Omental fat pad (tissue), 4 donors: ENCODE data around the gene CORT. TPM values are rescaled to one million over a fixed set of nuclear protein-coding genes. Genes with fewer than 3 reads are reported as not detected.

Source experiments
- ATAC-seq: fragments of 150-250 bp; one replicate; pipeline ENCODE4 v1.9.1; 2016; ENCODE audit warnings: mild to moderate bottlenecking, moderate library complexity; ENCODE audit not compliant: low FRiP score
- DNase-seq: peaks from one replicate; pipeline ENCODE4 v3.0.0-alpha.2; 2019; ENCODE audit warnings: low spot score
- total RNA-seq, 4 donors: library from RNA; depleted of rRNA; stranded (reverse); fragments of >200 nt; gene quantifications; one replicate each; pipeline ENCODE4 v1.1.0, GENCODE V29; 2016
- TF ChIP-seq, protein P1 (sequence below), 3 donors: fragments of 450-650 bp; IDR thresholded peaks; one replicate each; pipeline ENCODE4 v1.5.1; 2016 to 2017; ENCODE audit warnings: antibody characterized with exemption in 3 of 3, mild to moderate bottlenecking in 3 of 3, moderate library complexity in 2 of 3

Gene CORT
- total RNA-seq, 4 donors from 2014 or later, result 1.7 TPM; not detected in 3

DNA sequence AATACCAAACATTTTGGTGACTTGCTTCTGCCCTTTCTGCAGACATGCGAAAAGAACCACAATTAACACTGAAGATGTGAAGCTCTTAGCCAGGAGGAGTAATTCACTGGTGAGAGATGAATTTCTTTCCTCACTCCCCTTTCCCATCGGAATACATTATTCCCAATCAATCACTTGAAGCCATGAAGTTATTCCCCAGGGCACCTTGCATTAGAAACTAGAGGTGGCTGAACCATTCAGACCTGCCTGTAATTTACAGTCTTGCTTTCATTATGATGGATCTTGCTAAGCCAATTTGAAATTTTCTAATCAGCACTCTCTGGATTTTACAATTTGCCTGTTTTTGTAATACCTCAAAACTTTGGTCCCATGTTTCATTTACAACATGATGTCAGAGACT, 9.5 kb upstream of the CORT start:
- TF ChIP-seq, protein P1, sequence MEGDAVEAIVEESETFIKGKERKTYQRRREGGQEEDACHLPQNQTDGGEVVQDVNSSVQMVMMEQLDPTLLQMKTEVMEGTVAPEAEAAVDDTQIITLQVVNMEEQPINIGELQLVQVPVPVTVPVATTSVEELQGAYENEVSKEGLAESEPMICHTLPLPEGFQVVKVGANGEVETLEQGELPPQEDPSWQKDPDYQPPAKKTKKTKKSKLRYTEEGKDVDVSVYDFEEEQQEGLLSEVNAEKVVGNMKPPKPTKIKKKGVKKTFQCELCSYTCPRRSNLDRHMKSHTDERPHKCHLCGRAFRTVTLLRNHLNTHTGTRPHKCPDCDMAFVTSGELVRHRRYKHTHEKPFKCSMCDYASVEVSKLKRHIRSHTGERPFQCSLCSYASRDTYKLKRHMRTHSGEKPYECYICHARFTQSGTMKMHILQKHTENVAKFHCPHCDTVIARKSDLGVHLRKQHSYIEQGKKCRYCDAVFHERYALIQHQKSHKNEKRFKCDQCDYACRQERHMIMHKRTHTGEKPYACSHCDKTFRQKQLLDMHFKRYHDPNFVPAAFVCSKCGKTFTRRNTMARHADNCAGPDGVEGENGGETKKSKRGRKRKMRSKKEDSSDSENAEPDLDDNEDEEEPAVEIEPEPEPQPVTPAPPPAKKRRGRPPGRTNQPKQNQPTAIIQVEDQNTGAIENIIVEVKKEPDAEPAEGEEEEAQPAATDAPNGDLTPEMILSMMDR (IDR thresholded peaks at IDR 0.05), result no peak
- no peak for ATAC-seq

DNA sequence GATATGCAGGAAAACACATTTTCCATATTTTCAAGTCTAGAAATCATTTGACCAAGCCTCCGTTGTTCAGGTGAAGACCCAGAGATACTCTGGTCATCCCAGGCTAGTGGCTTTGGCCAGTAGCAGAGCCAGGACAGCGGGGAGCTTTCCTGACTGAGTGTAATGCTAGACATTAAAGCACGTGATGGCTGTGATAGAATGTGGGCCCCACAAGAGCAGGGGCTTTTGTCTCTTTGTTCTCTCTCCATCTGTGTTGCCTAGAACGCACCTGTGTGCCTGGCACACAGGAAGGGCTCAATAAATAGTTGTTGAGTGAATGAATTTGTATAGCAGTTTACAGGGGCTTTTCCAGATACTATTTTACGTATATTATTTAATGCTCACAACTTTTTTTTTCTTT, 9.0 kb upstream of the CORT start:
- TF ChIP-seq, protein P1 (IDR thresholded peaks at IDR 0.05), result no peak
- ATAC-seq, result no peak

More for the DNA sequence above, 9.5 kb upstream of the CORT start:
- DNase-seq, result no peak

DNA sequence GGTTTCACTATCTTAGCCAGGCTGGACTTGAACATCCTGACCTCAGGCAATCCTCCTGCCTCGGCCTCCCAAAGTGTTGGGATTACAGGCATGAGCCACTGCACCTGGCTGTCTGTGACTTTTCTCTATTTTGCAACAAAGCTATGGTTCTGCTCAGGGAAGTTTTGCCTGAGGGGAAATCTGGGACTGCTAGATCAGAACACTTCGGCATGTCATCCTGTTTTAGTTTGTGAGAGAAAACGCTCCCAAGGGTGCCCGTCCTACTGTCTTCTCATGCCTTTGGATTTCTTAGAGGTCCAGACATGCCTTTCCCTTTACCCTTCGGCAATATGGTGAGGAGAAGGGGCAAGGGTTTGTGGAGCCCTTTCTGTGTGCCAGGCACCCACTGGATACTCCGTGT, 5.6 kb upstream of the CORT start:
- DNase-seq (no peak), ATAC-seq (no peak)
- TF ChIP-seq, protein P1 (IDR thresholded peaks at IDR 0.05), result no peak

More for the DNA sequence above, 9.0 kb upstream of the CORT start:
- DNase-seq, result no peak

DNA sequence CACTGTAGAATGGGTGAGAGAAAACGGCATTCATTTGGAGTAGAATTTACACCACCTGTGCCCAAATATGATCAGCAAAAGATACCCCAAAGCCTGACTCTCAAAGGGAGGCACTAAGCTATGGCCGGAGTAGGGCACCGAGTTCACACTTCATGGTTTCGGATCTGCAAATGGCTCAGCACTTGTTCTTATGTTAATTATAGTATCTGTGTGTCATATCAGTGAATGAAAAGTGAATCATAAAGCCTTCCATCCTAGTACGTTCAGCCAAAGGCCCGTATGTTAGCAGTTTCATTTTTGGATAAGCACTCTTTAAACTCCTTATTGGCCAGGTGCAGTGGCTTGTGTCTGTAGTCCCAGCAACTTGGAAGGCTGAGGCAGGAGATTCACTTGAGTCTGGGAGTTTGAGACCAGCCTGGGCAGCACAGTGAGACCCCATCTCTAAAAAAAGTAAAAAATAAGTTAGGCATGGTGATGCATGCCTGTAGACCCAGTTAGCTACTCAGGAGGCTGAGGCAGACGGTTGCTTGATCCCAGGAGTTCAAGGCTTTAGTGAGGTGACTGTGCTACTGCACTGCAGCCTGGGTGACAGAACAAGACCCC, 4.9 kb upstream of the CORT start:
- ATAC-seq, result no peak

DNA sequence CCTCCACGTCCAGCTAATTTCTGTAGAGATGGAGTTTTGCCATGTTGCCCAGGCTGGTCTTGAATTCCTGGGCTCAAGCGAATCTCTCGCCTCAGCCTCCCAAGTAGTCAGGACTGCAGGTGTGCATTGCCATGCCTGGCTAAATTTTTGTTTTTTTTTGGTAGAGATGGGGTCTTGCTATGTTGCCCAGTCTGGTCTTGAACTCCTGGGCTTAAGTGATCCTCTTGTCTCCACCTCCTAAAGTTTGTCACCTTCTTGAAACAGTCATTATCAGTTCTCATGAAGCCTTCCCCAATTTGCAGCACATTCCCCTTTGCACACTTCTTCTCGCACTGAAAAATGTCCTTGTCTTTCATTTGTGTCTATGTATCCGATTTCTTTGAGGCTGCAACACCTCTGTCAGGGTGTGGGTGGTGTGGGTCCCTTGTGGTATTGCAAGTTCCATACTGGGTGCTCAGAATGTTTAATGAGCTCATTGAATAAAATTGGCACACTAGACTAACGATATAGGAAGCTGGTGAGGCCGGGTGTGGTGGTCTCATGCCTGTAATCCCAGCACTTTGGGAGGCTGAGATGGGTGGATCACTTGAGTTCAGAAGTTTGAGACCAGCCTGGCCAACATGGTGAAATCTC, 2.9 kb upstream of the CORT start:
- TF ChIP-seq, protein P1 (IDR thresholded peaks at IDR 0.05), result no peak
- DNase-seq (no peak), ATAC-seq (no peak)

More for the DNA sequence above, 4.9 kb upstream of the CORT start:
- DNase-seq, result no peak
- TF ChIP-seq, protein P1 (IDR thresholded peaks at IDR 0.05), result no peak

DNA sequence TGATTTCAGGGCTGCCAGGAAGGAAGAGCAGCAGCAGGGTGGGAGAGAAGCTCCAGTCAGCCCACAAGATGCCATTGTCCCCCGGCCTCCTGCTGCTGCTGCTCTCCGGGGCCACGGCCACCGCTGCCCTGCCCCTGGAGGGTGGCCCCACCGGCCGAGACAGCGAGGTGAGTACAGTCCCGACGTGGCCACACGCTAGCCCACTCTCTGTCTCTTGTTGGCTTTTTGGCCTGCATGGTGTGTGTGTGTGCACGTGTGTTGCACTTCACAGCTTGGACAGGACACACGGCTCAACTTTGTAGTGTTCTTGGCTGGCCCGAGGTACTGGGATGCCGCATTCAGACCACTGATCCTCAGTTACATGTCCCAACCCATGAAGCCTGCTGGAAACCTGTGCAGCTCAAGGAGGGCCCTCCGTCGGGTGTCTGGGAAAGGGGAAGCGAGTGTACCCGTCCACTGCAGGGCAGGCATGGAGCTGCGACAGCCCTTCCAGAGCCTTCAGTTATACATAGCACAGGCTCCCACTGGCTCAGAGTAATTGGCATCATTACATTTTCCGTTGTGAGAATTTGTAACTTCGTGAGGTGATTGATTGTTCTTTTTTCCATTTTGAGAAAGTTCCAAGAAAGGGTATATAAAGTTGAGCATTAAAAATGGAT, 454 bp downstream of the CORT start:
- DNase-seq, result no peak
- TF ChIP-seq, protein P1 (IDR thresholded peaks at IDR 0.05), result no peak
- ATAC-seq, result no peak
